IMR-90 (cell line): ENCODE measurements around the gene CHGA. TPM values are rescaled to one million over a fixed set of nuclear protein-coding genes. Genes with fewer than 3 reads are reported as not detected.
A peak's percentile ranks its signal among the peaks of the same experiment; 100 is the strongest.

Experiments
- ATAC-seq: fragments of 200-7000 bp; cut with Tn5 transposase; 2 replicates; pipeline ENCODE4 v1.9.1; 2020; ENCODE audit warnings: low read depth, mild to moderate bottlenecking, moderate library complexity
- BruUV-seq: library from RNA; stranded (reverse); fragments of 400-500 nt; replicated peaks from 2 replicates; lab custom pipeline; 2021; lab: Mats Ljungman, UMichigan
- CTCF ChIA-PET: fragments of 300-600 bp; formaldehyde crosslinking; extraction: SDS; loops from one replicate; lab custom pipeline; 2021; ENCODE audit warnings: antibody characterized with exemption; lab: Yijun Ruan, JAX
- POLR2A ChIA-PET: fragments of 300-600 bp; sonication (Branson Sonifier 250); formaldehyde crosslinking; loops from one replicate; lab custom pipeline; 2022; ENCODE audit warnings: antibody characterized with exemption; ENCODE audit not compliant: unreplicated experiment; lab: Charles Lee
- DNase-seq: peaks from one replicate; pipeline ENCODE4 v3.0.0; 2013
- H2AFZ ChIP-seq: replicated peaks from 2 replicates; pipeline ENCODE3; 2013; ENCODE audit warnings: low read length, mild to moderate bottlenecking; ENCODE audit not compliant: poor library complexity
- H2AK5ac ChIP-seq: 2 replicates; pipeline ENCODE4 v1.6.1; 2013; ENCODE audit warnings: low read depth, low read length, inconsistent platforms
- H2AK9ac ChIP-seq: replicated peaks from 2 replicates; pipeline ENCODE3; 2013; ENCODE audit warnings: mild to moderate bottlenecking, low read depth, low read length, moderate library complexity; ENCODE audit not compliant: poor library complexity
- H2BK120ac ChIP-seq: 2 replicates; pipeline ENCODE4 v1.6.1; 2013; ENCODE audit warnings: low read depth, low read length, inconsistent platforms
- H2BK15ac ChIP-seq: 3 replicates; pipeline ENCODE4 v1.6.1; 2013; ENCODE audit warnings: low read depth, low read length, inconsistent platforms
- H2BK20ac ChIP-seq: 2 replicates; pipeline ENCODE4 v1.6.1; 2013; ENCODE audit warnings: low read depth, mild to moderate bottlenecking, inconsistent platforms, low read length, moderate library complexity
- H2BK5ac ChIP-seq: 2 replicates; pipeline ENCODE4 v1.6.1; 2013; ENCODE audit warnings: mild to moderate bottlenecking, low read depth, low read length, inconsistent platforms; ENCODE audit not compliant: poor library complexity, severe bottlenecking
- H3K14ac ChIP-seq: replicated peaks from 2 replicates; pipeline ENCODE4 v1.6.1; 2013; ENCODE audit warnings: low read depth, low read length, inconsistent platforms
- H3K18ac ChIP-seq: 2 replicates; pipeline ENCODE4 v1.6.1; 2013; ENCODE audit warnings: low read depth, low read length, control low read depth
- H3K23ac ChIP-seq: 2 replicates; pipeline ENCODE4 v1.6.1; 2013; ENCODE audit warnings: low read depth, low read length, inconsistent platforms
- H3K27ac ChIP-seq: 2 replicates; pipeline ENCODE4 v1.5.1; 2013; ENCODE audit warnings: mild to moderate bottlenecking, control low read depth, low read length; ENCODE audit not compliant: insufficient read depth
- H3K27me3 ChIP-seq: 2 replicates; pipeline ENCODE4 v1.6.1; 2013; ENCODE audit warnings: low read length; ENCODE audit not compliant: control insufficient read depth, insufficient read depth
- H3K36me3 ChIP-seq: 2 replicates; pipeline ENCODE4 v1.6.1; 2013; ENCODE audit warnings: low read length, mixed read lengths; ENCODE audit not compliant: control insufficient read depth, insufficient read depth
- H3K4ac ChIP-seq: 2 replicates; pipeline ENCODE4 v1.6.1; 2013; ENCODE audit warnings: low read depth, low read length, inconsistent platforms
- H3K4me1 ChIP-seq: 2 replicates; pipeline ENCODE4 v1.6.1; 2013; ENCODE audit warnings: low read length, mixed read lengths; ENCODE audit not compliant: control insufficient read depth, insufficient read depth
- H3K4me2 ChIP-seq: 2 replicates; pipeline ENCODE4 v1.6.1; 2013; ENCODE audit warnings: low read depth, mild to moderate bottlenecking, control low read depth, low read length, moderate library complexity
- H3K4me3 ChIP-seq: 2 replicates; pipeline ENCODE4 v1.5.1; 2013; ENCODE audit warnings: low read depth, mild to moderate bottlenecking, control low read depth, low read length, moderate library complexity; ENCODE audit not compliant: insufficient read depth
- H3K56ac ChIP-seq: 2 replicates; pipeline ENCODE4 v1.6.1; 2013; ENCODE audit warnings: low read length, inconsistent platforms; ENCODE audit not compliant: insufficient read depth; ENCODE audit errors: extremely low read depth
- H3K79me1 ChIP-seq, 2 experiments: 2 replicates each; pipeline ENCODE4 v1.6.1; 2013; ENCODE audit warnings: low read length in 2 of 2, inconsistent platforms in 1 of 2, low read depth in 1 of 2
- H3K9ac ChIP-seq: 2 replicates; pipeline ENCODE4 v1.6.1; 2013; ENCODE audit warnings: low read depth, low read length, control low read depth
- H3K9me1 ChIP-seq: 2 replicates; pipeline ENCODE4 v1.6.1; 2013; ENCODE audit warnings: low read length, inconsistent platforms; ENCODE audit not compliant: insufficient read depth
- H3K9me3 ChIP-seq: 2 replicates; pipeline ENCODE4 v1.6.1; 2013; ENCODE audit warnings: low read length; ENCODE audit not compliant: control insufficient read depth, insufficient read depth
- H4K20me1 ChIP-seq: 2 replicates; pipeline ENCODE4 v1.6.1; 2013; ENCODE audit warnings: low read length, inconsistent platforms; ENCODE audit not compliant: insufficient read depth
- H4K5ac ChIP-seq: 2 replicates; pipeline ENCODE4 v1.6.1; 2013; ENCODE audit warnings: mild to moderate bottlenecking, low read depth, low read length, control low read depth
- H4K8ac ChIP-seq, 2 experiments: 2 replicates each; pipeline ENCODE4 v1.6.1; 2013; ENCODE audit warnings: low read depth in 2 of 2, low read length in 2 of 2, control low read depth in 1 of 2, inconsistent platforms in 1 of 2
- H4K91ac ChIP-seq: 2 replicates; pipeline ENCODE4 v1.6.1; 2013; ENCODE audit warnings: low read depth, low read length, inconsistent platforms; ENCODE audit not compliant: insufficient read depth
- SMC3 ChIP-seq: fragments of 150-350 bp; IDR thresholded peaks from 2 replicates; pipeline ENCODE4 v1.6.1; 2016; ENCODE audit warnings: low read depth, mild to moderate bottlenecking, antibody characterized with exemption, low read length, moderate library complexity
- WGBS, 2 experiments: methylation state at CpG; one replicate each; pipeline versions ENCODE4 v1.1.5 to v1.1.7; 2013; ENCODE audit warnings: missing lambda C conversion rate in 2 of 2; ENCODE audit not compliant: insufficient read length in 1 of 2; ENCODE audit errors: extremely low coverage in 2 of 2; 5-methylcytosine and 5-hydroxymethylcytosine counted together
- dilution Hi-C: fragments of 300-500 bp; cut with HindIII; formaldehyde crosslinking; loops from one replicate; pipeline ENCODE4 v1.14.3; 2018; ENCODE audit warnings: low sequenced_read_pairs; ENCODE audit not compliant: unreplicated experiment
- in situ Hi-C: fragments of 300-500 bp; cut with MboI; formaldehyde crosslinking; loops from 3 replicates; pipeline ENCODE4 v1.14.3; 2019; ENCODE audit warnings: low sequenced_read_pairs, inconsistent platforms, mixed read lengths
- intact Hi-C: fragments of 100-400 bp; cut with micrococcal nuclease; formaldehyde crosslinking; loops from 2 replicates; pipeline ENCODE4 v1.10.0; 2022
- polyA plus RNA-seq, 3 experiments: library from polyadenylated mRNA; depleted of rRNA; stranded (reverse); fragments of >200 nt; gene quantifications; 2 replicates each; pipeline ENCODE4 v1.2.3, GENCODE V29; 2012; ENCODE audit warnings: low replicate concordance in 1 of 3
- total RNA-seq: library from RNA; depleted of rRNA; stranded (reverse); fragments of >200 nt; gene quantifications from 2 replicates; pipeline ENCODE4 v1.2.3, GENCODE V29; 2012

CHGA gene
- total and polyA plus RNA-seq, 2 of the 4 experiments (the other 2 are of a cell fraction): not detected

DNA sequence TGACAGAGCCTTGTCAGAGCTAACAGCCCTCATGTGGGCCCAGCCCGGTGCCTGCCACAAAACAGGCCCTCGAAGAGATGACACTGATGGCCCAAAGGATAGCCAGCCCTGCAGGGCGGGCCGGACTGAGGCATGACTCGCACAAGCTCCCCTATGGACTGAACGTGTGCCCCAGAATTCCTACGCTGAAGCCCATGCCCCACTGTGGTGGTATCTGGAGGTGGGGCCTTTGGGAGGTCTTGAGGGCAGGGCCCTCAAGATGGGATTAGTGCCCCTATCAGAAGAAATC, 38.6 kb downstream of the CHGA start:
- dilution Hi-C loops (no loop called here), intact Hi-C loops (no loop called here), in situ Hi-C loops (no loop called here)
- Histone ChIP-seq H2BK120ac (no peak overlapping the region), H2BK5ac (no peak overlapping the region), H2AFZ (peak overlapping the region; percentile 84), H3K9ac (no peak overlapping the region), H3K14ac (no peak overlapping the region), H2BK20ac (no peak overlapping the region), H3K79me1 (no peaks in the 10 kb centered on the region), H4K5ac (no peak overlapping the region), H3K4me2 (no peak overlapping the region), H3K9me3 (no peaks in the 10 kb centered on the region), H3K56ac (no peak overlapping the region), H3K27me3 (no peaks in the 10 kb centered on the region), H4K91ac (no peak overlapping the region), H3K36me3 (no peaks in the 10 kb centered on the region), H4K8ac (no peak overlapping the region), H3K9me1 (peaks cover 11% of the 10 kb centered on the region; the same call in 1 of the 2 replicates), H3K23ac (no peak overlapping the region), H4K20me1 (no peaks in the 10 kb centered on the region), H3K4ac (peak overlapping the region; percentile 11; the same call in 1 of the 2 replicates), H3K4me3 (no peak overlapping the region), H2BK15ac (no peak overlapping the region), H2AK5ac (no peak overlapping the region), H2AK9ac (peak overlapping the region; percentile 87), H3K27ac (no peak overlapping the region), H3K18ac (no peak overlapping the region), H3K4me1 (0 out of 2 replicates have a peak, but pooled peaks cover 1% of the 10 kb centered on the region)
- ChIA-PET CTCF (no interaction called here), POLR2A (no interaction called here)
- ATAC-seq (no peak), DNase-seq (no peak)
- no TSS peak for BruUV-seq
- TF ChIP-seq SMC3: no peak
- WGBS, 2 experiments: no CpG with 5 or more reads among the region's 7 CpGs
